Trophoblast cell (in vitro differentiated cells and primary cell): ENCODE data around the gene PDE6A.

Source experiments
- DNase-seq, 2 donors: peaks; one replicate each; pipeline ENCODE4 v3.0.0-alpha.2; 2016
- H2AFZ ChIP-seq: 2 replicates; pipeline ENCODE4 v1.6.1; 2013; ENCODE audit warnings: low read length, moderate library complexity, mild to moderate bottlenecking; ENCODE audit not compliant: insufficient read depth, poor library complexity
- H2AK5ac ChIP-seq: 2 replicates; pipeline ENCODE4 v1.6.1; 2013; ENCODE audit warnings: mild to moderate bottlenecking, low read length
- H2BK120ac ChIP-seq: 2 replicates; pipeline ENCODE4 v1.6.1; 2013; ENCODE audit warnings: low read length, mild to moderate bottlenecking, moderate library complexity; ENCODE audit not compliant: insufficient read depth, poor library complexity
- H2BK12ac ChIP-seq: 2 replicates; pipeline ENCODE4 v1.6.1; 2013; ENCODE audit warnings: mild to moderate bottlenecking, low read length, moderate library complexity
- H2BK5ac ChIP-seq: 2 replicates; pipeline ENCODE4 v1.6.1; 2013; ENCODE audit warnings: low read length, low read depth, moderate library complexity, mild to moderate bottlenecking; ENCODE audit not compliant: poor library complexity
- H3K14ac ChIP-seq: 2 replicates; pipeline ENCODE4 v1.6.1; 2013; ENCODE audit warnings: mild to moderate bottlenecking, low read length
- H3K18ac ChIP-seq: 2 replicates; pipeline ENCODE4 v1.6.1; 2013; ENCODE audit warnings: mild to moderate bottlenecking, low read length
- H3K23ac ChIP-seq: 2 replicates; pipeline ENCODE4 v1.6.1; 2013; ENCODE audit warnings: low read length
- H3K27ac ChIP-seq: 2 replicates; pipeline ENCODE4 v1.5.1; 2013; ENCODE audit warnings: low read depth, mild to moderate bottlenecking, inconsistent platforms, low read length, moderate library complexity
- H3K27me3 ChIP-seq: 2 replicates; pipeline ENCODE4 v1.6.1; 2013; ENCODE audit warnings: inconsistent platforms, mild to moderate bottlenecking, low read length, moderate library complexity; ENCODE audit not compliant: insufficient read depth
- H3K36me3 ChIP-seq, 2 experiments: 1 replicate in 1 of 2; 2 replicates in 1 of 2; pipeline ENCODE4 v1.6.1; 2013; ENCODE audit warnings: low read length in 2 of 2, mild to moderate bottlenecking in 2 of 2, moderate library complexity in 1 of 2; ENCODE audit not compliant: insufficient read depth in 2 of 2, control insufficient read depth in 1 of 2
- H3K4ac ChIP-seq: 2 replicates; pipeline ENCODE4 v1.6.1; 2013; ENCODE audit warnings: low read depth, mild to moderate bottlenecking, low read length, moderate library complexity
- H3K4me1 ChIP-seq, 2 experiments: 1 replicate in 1 of 2; 2 replicates in 1 of 2; pipeline ENCODE4 v1.6.1; 2013; ENCODE audit warnings: low read length in 2 of 2, mild to moderate bottlenecking in 2 of 2, moderate library complexity in 1 of 2; ENCODE audit not compliant: insufficient read depth in 2 of 2, control insufficient read depth in 1 of 2
- H3K4me2 ChIP-seq: 2 replicates; pipeline ENCODE4 v1.6.1; 2013; ENCODE audit warnings: inconsistent platforms, mild to moderate bottlenecking, low read length, moderate library complexity
- H3K4me3 ChIP-seq: 2 replicates; pipeline ENCODE4 v1.5.1; 2013; ENCODE audit warnings: mild to moderate bottlenecking, low read depth, low read length, inconsistent platforms
- H3K79me1 ChIP-seq: one replicate; pipeline ENCODE4 v1.6.1; 2013; ENCODE audit warnings: low read length
- H3K79me2 ChIP-seq: 2 replicates; pipeline ENCODE4 v1.6.1; 2013; ENCODE audit warnings: low read length, mild to moderate bottlenecking; ENCODE audit not compliant: control insufficient read depth, insufficient read depth, poor library complexity
- H3K9ac ChIP-seq: 2 replicates; pipeline ENCODE4 v1.6.1; 2013; ENCODE audit warnings: mild to moderate bottlenecking, low read length
- H3K9me3 ChIP-seq: 2 replicates; pipeline ENCODE4 v1.6.1; 2013; ENCODE audit warnings: low read depth, mild to moderate bottlenecking, control low read depth, inconsistent platforms, low read length; ENCODE audit not compliant: insufficient read depth
- H4K12ac ChIP-seq: 2 replicates; pipeline ENCODE4 v1.6.1; 2013; ENCODE audit warnings: low read depth, mild to moderate bottlenecking, low read length, moderate library complexity
- H4K8ac ChIP-seq: 2 replicates; pipeline ENCODE4 v1.6.1; 2013; ENCODE audit warnings: low read depth, mild to moderate bottlenecking, low read length, moderate library complexity
- H4K91ac ChIP-seq: one replicate; pipeline ENCODE4 v1.6.1; 2013; ENCODE audit warnings: low read depth, mild to moderate bottlenecking, low read length, moderate library complexity
- WGBS: extraction: QIAGEN DNeasy Blood & Tissue Kit; methylation state at CpG from one replicate; pipeline ENCODE4 v1.1.7; 2013; ENCODE audit warnings: missing lambda C conversion rate; ENCODE audit not compliant: insufficient read length, insufficient coverage; ENCODE audit errors: extremely low coverage; 5-methylcytosine and 5-hydroxymethylcytosine counted together

Gene PDE6A

DNA sequence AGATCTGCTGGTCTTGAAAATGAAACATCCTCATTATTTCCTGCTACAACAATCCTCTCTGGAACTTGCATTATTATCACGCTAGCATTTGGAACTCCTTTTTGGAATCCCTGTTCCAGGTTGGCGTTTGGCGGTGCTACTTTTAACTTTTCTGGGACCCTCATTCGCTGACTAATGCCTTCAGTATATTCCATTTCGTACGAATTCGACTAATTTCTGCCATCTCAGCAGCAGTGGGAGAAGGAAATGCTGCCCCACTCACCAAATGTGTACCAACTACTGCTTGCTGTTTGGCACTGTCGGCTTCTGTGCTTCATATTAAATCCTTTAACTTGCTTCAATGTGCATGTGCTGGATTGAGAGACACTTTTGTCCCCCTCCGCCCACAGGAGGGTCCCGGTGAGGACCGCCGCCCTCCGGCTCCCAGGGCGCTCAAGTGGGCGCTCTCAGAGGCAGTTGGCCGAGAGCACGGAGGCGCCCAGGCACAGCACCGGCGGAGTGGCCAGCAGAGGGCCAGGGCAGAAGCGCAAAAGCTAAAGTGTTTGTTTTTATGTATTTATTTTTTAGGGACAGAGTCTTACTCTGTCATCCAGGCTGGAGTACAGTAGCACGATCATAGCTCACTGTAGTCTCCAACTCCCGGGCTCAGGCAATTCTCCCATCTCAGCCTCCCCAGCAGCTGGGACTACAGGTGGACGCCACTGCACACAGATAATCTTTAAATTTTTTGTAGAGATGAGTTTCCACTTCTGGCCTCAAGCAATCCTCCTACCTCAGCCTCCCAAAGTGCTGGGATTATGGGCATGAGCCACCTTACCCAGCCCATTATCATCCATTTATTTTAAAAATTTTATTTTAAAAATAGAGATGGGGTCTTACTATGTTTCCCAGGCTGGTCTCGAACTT lies 11.9 kb downstream of the PDE6A start:
- no peak overlapping the region for H2BK120ac ChIP-seq
- no peak overlapping the region for H3K14ac ChIP-seq
- no peaks in the 10 kb centered on the region for H3K36me3 ChIP-seq
- no peak overlapping the region for H3K23ac ChIP-seq
- no peak overlapping the region for H3K27ac ChIP-seq
- H2AK5ac ChIP-seq, result no peak overlapping the region
- H3K27me3 ChIP-seq, result no peaks in the 10 kb centered on the region
- H3K9ac ChIP-seq, result no peak overlapping the region
- no peak overlapping the region for H2BK12ac ChIP-seq
- H3K79me2 ChIP-seq, result no peaks in the 10 kb centered on the region
- no peak overlapping the region for H4K12ac ChIP-seq
- no peak overlapping the region for H3K18ac ChIP-seq
- H3K4ac ChIP-seq, result no peak overlapping the region
- H3K4me2 ChIP-seq, result no peak overlapping the region
- H4K8ac ChIP-seq, result no peak overlapping the region
- no peak for DNase-seq
- no peaks in the 10 kb centered on the region for H3K4me1 ChIP-seq
- no peaks in the 10 kb centered on the region for H3K9me3 ChIP-seq
- no peaks in the 10 kb centered on the region for H3K79me1 ChIP-seq
- no peak overlapping the region for H4K91ac ChIP-seq
- WGBS, result no CpG with 5 or more reads among the region's 25 CpGs
- no peak overlapping the region for H2AFZ ChIP-seq
- no peak overlapping the region for H2BK5ac ChIP-seq
- no peak overlapping the region for H3K4me3 ChIP-seq

DNA sequence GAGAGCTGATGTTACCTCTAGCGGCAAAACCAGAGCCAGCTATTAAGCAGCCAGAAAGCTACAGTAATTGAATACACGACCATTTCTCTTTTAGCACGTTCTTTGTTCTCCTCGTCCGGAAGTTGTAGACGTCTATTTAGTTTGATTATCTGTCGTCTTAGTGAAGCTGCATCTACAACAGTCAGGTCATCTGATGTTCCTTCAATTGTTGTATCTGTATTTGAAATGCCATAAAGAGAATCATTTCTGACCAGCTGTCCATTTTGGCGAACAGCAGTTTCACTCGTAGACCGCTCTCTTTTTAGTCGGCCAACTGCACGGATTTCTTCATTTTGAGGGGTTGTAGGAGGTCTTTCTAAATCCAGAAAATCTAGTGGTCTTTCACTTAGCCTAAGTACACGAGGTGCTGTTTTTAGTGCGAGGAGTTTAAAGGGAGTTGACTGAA lies 12.6 kb downstream of the PDE6A start:
- H3K79me2 ChIP-seq, result no peaks in the 10 kb centered on the region
- DNase-seq, result no peak
- WGBS, result no CpG with 5 or more reads among the region's 14 CpGs

GRCh38 chr5:149930749-149931574 lies 13.6 kb downstream of the PDE6A start:
- H3K4me1 ChIP-seq, result no peaks in the 10 kb centered on the region
- no peak for DNase-seq
- H2AFZ ChIP-seq, result no peak overlapping the region
- H3K9ac ChIP-seq, result peak overlapping the region; percentile 66
- WGBS, result no CpG with 5 or more reads among the region's 7 CpGs
- no peaks in the 10 kb centered on the region for H3K79me2 ChIP-seq
- H2AK5ac ChIP-seq, result no peak overlapping the region
- H4K8ac ChIP-seq, result no peak overlapping the region
- no peaks in the 10 kb centered on the region for H3K36me3 ChIP-seq
- H3K9me3 ChIP-seq, result no peaks in the 10 kb centered on the region
- H3K4me2 ChIP-seq, result no peak overlapping the region
- H2BK120ac ChIP-seq, result no peak overlapping the region
- no peak overlapping the region for H3K23ac ChIP-seq
- no peak overlapping the region for H3K14ac ChIP-seq
- H3K27ac ChIP-seq, result no peak overlapping the region
- no peak overlapping the region for H4K91ac ChIP-seq
- no peak overlapping the region for H2BK12ac ChIP-seq
- no peak overlapping the region for H3K4ac ChIP-seq
- no peaks in the 10 kb centered on the region for H3K27me3 ChIP-seq
- no peak overlapping the region for H4K12ac ChIP-seq
- H3K79me1 ChIP-seq, result no peaks in the 10 kb centered on the region
- no peak overlapping the region for H2BK5ac ChIP-seq
- no peak overlapping the region for H3K18ac ChIP-seq
- H3K4me3 ChIP-seq, result no peak overlapping the region

More for the DNA sequence above, 12.6 kb downstream of the PDE6A start:
- Histone ChIP-seq H3K9me3 (no peaks in the 10 kb centered on the region), H3K79me1 (no peaks in the 10 kb centered on the region), H3K4ac (no peak overlapping the region), H2BK5ac (no peak overlapping the region), H3K4me1 (no peaks in the 10 kb centered on the region), H3K14ac (no peak overlapping the region), H3K23ac (no peak overlapping the region), H3K27me3 (no peaks in the 10 kb centered on the region), H4K12ac (no peak overlapping the region), H4K8ac (no peak overlapping the region), H3K27ac (no peak overlapping the region), H3K36me3 (no peaks in the 10 kb centered on the region), H3K4me3 (no peak overlapping the region), H2AFZ (no peak overlapping the region), H3K9ac (no peak overlapping the region), H3K18ac (no peak overlapping the region), H4K91ac (no peak overlapping the region), H2BK12ac (no peak overlapping the region), H2AK5ac (no peak overlapping the region), H2BK120ac (no peak overlapping the region), H3K4me2 (no peak overlapping the region)

GRCh38 chr5:149930043-149930748 lies 14.4 kb downstream of the PDE6A start:
- no CpG with 5 or more reads among the region's 6 CpGs for WGBS
- H4K91ac ChIP-seq, result no peak overlapping the region
- no peak overlapping the region for H3K4me3 ChIP-seq

More at GRCh38 chr5:149930043-149930748, 14.4 kb downstream of the PDE6A start:
- no peak overlapping the region for H3K27ac ChIP-seq
- no peak overlapping the region for H2AFZ ChIP-seq
- H4K12ac ChIP-seq, result no peak overlapping the region
- no peaks in the 10 kb centered on the region for H3K79me2 ChIP-seq
- H3K4me2 ChIP-seq, result no peak overlapping the region
- H4K8ac ChIP-seq, result no peak overlapping the region
- DNase-seq, result peak in 1 of 2 donors; percentile 15
- no peak overlapping the region for H2BK5ac ChIP-seq
- H3K79me1 ChIP-seq, result no peaks in the 10 kb centered on the region
- no peak overlapping the region for H3K14ac ChIP-seq
- H3K27me3 ChIP-seq, result no peaks in the 10 kb centered on the region
- H2BK12ac ChIP-seq, result no peak overlapping the region
- H3K9ac ChIP-seq, result no peak overlapping the region
- no peak overlapping the region for H2AK5ac ChIP-seq
- H3K4ac ChIP-seq, result no peak overlapping the region
- H3K4me1 ChIP-seq, result no peaks in the 10 kb centered on the region
- H3K23ac ChIP-seq, result no peak overlapping the region
- no peaks in the 10 kb centered on the region for H3K9me3 ChIP-seq
- H2BK120ac ChIP-seq, result no peak overlapping the region
- no peaks in the 10 kb centered on the region for H3K36me3 ChIP-seq
- H3K18ac ChIP-seq, result no peak overlapping the region
